Spinal cord (tissue), 10 donors: ENCODE data around the gene GPHN. TPM values are rescaled to one million over a fixed set of nuclear protein-coding genes. Genes with fewer than 3 reads are reported as not detected.

Source experiments
- DNase-seq, 6 donors: peaks; one replicate each; pipeline versions ENCODE4 v3.0.0 to v3.0.0-alpha.2; 2013 to 2015; ENCODE audit warnings: low spot score in 6 of 6, low read depth in 4 of 6
- H3K27ac ChIP-seq: one replicate; pipeline ENCODE4 v1.5.1; 2013; ENCODE audit warnings: low read depth, low read length, control low read depth
- H3K27me3 ChIP-seq: one replicate; pipeline ENCODE4 v1.6.1; 2013; ENCODE audit warnings: low read length; ENCODE audit not compliant: control insufficient read depth, insufficient read depth
- H3K36me3 ChIP-seq: one replicate; pipeline ENCODE4 v1.6.1; 2013; ENCODE audit warnings: low read length; ENCODE audit not compliant: control insufficient read depth, insufficient read depth
- H3K4me1 ChIP-seq: one replicate; pipeline ENCODE4 v1.6.1; 2013; ENCODE audit warnings: low read length; ENCODE audit not compliant: control insufficient read depth, insufficient read depth
- H3K4me3 ChIP-seq: one replicate; pipeline ENCODE4 v1.5.1; 2013; ENCODE audit warnings: low read depth, low read length, control low read depth
- H3K9me3 ChIP-seq: one replicate; pipeline ENCODE4 v1.6.1; 2013; ENCODE audit warnings: low read length; ENCODE audit not compliant: control insufficient read depth, insufficient read depth
- WGBS: methylation state at CpG from one replicate; pipeline ENCODE4 v1.1.5; 2013; ENCODE audit warnings: missing lambda C conversion rate; ENCODE audit not compliant: insufficient coverage; 5-methylcytosine and 5-hydroxymethylcytosine counted together
- polyA plus RNA-seq, 2 donors: library from polyadenylated mRNA; unstranded; fragments of 120-200 nt; gene quantifications; one replicate each; pipeline ENCODE4 v1.2.1, GENCODE V29; 2013; ENCODE audit not compliant: insufficient read length in 2 of 2
- total RNA-seq, 2 donors: library from RNA; depleted of rRNA in 1 of 2; stranded (reverse); fragments of 120-200 nt in 1 of 2; fragments of >200 nt in 1 of 2; gene quantifications; one replicate each; pipeline versions ENCODE4 v1.2.3 to v1.2.4, GENCODE V29; 2013 to 2014
- donor health status: healthy.

GPHN gene
- total and polyA plus RNA-seq, 4 donors = 38.5 to 115 (median 103) TPM

DNA sequence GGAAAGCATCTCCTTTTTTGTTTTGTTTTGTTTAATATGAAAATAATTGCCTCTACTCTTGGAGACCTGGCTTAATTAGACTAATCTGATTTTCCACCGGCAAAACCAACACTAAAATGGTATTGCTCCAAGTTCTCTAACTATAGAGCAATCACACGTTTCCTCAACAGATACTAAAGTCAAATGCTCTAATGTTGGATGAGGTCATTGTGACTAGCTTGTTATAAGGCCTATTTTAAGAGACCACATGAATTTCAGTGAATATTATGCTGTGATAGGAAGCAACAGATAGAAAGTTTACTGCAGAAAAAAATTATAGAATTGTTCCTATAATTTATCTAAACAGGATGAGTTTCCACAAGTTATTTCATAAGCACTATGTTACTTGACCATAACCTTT, 25.1 kb upstream of the GPHN start:
- Histone ChIP-seq H3K4me3 (no peak overlapping the region), H3K9me3 (no peaks in the 10 kb centered on the region), H3K27ac (no peak overlapping the region), H3K27me3 (no peaks in the 10 kb centered on the region), H3K36me3 (no peaks in the 10 kb centered on the region), H3K4me1 (no peaks in the 10 kb centered on the region)
- no CpG with 5 or more reads among the region's 2 CpGs for WGBS
- DNase-seq = no peak

DNA sequence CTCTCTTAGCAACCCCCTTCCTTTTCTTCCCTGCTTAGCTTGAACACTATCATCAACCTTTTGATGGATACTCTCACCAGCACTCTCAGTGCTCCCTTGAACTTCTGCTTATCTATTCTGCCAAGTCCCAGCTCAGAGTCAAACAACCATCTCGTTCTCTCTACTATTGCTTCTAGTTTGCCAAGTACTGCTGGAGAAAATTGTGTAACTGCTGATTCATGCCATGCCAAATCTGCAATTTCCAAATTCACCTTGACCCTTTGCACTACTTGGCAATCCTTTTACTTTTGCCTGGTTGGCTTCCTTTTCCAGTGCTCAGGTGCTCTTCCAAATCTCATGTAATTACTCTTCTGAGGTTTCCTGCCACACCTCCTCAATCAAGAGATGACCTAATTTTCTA, 24.6 kb upstream of the GPHN start:
- 57% methylated on average over 1 of the region's 1 CpG for WGBS
- DNase-seq = no peak
- no peaks in the 10 kb centered on the region for H3K4me1 ChIP-seq
- H3K27ac ChIP-seq = no peak overlapping the region
- no peaks in the 10 kb centered on the region for H3K27me3 ChIP-seq
- no peaks in the 10 kb centered on the region for H3K36me3 ChIP-seq
- H3K9me3 ChIP-seq = no peaks in the 10 kb centered on the region
- H3K4me3 ChIP-seq = no peak overlapping the region

DNA sequence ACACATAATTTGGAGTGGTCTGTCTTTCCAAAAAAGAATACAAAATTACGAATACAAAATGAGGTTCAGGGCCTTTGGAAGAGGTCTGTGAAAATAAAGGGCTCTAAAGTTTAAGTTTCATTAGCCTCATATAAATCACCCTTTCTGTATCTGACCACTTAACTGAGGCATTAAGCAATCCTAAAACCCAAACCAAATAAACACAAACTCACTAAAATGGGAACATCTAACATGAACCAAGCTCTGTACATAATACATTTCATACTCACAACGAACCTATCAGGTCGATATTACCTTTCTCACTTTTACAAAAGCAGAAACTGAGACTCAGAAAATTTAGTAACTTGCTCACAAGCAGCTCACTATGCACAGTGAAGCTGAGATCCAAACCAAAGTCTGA, 22.9 kb upstream of the GPHN start:
- WGBS = 100% methylated on average over 1 of the region's 3 CpGs
- Histone ChIP-seq H3K9me3 (no peaks in the 10 kb centered on the region), H3K4me1 (no peaks in the 10 kb centered on the region), H3K36me3 (no peaks in the 10 kb centered on the region), H3K4me3 (no peak overlapping the region), H3K27ac (no peak overlapping the region), H3K27me3 (no peaks in the 10 kb centered on the region)
- no peak for DNase-seq

DNA sequence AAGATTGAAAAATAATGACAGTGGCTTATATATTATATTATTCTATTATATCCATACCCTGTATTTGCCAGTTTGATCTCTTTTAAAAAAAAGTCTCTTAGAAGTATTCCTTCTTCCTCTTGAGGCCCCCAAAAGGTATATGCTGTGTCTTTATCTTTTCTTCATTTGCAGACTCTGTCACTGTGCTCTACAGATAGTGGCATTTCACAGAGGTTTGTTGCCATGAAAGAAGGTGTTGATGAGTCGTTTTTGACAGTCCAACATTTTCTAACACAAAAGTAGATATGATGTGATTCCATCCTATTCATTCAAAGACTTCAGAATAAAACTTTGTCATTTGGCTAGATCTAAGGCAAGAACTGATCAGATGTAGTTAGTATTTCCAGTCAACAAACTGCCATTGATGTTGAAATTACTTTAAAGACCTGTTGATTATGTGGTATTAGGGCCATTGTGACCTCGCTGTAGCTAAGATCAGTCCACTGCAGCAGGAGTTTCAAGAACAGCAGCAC, 22.0 kb upstream of the GPHN start, which contains the start of gene CCDC196:
Gene CCDC196 (plus strand): TSS at position 462 of the 512 bp plus-strand sequence. CDS start 132 bp downstream, outside the sequence.
- Histone ChIP-seq H3K4me1 (no peaks in the 10 kb centered on the region), H3K9me3 (no peaks in the 10 kb centered on the region), H3K4me3 (no peak within 1 kb of the TSS), H3K27ac (no peak within 1 kb of the TSS), H3K36me3 (no peaks in the 10 kb centered on the region), H3K27me3 (no peaks in the 10 kb centered on the region)
- no CpG with 5 or more reads among the region's 2 CpGs for WGBS
- no peak for DNase-seq

DNA sequence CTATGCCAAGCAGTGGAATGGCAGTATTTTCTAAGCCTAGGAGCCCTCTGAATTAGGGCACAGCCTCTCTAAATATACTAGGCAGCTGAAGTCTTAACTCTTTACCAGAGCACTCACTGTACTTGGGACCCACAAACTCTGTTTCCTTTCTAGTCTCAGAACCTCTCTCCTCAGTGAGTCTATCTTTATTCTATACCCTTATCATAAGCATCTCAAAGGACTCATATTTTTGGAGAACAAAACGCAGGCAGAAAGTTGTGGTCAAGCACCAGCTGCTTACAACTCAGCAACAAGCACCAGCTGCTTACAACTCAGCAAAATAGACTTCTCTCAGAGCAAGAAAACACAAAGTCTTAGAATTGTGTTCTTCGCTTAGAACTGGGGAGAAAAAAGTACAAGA, 20.8 kb upstream of the GPHN start:
- DNase-seq = peak in 1 of 6 donors; percentile 7
- H3K27me3 ChIP-seq = no peaks in the 10 kb centered on the region
- no peaks in the 10 kb centered on the region for H3K36me3 ChIP-seq
- no peaks in the 10 kb centered on the region for H3K4me1 ChIP-seq
- no CpG with 5 or more reads among the region's 2 CpGs for WGBS
- H3K4me3 ChIP-seq = no peak overlapping the region
- H3K27ac ChIP-seq = no peak overlapping the region
- H3K9me3 ChIP-seq = no peaks in the 10 kb centered on the region

DNA sequence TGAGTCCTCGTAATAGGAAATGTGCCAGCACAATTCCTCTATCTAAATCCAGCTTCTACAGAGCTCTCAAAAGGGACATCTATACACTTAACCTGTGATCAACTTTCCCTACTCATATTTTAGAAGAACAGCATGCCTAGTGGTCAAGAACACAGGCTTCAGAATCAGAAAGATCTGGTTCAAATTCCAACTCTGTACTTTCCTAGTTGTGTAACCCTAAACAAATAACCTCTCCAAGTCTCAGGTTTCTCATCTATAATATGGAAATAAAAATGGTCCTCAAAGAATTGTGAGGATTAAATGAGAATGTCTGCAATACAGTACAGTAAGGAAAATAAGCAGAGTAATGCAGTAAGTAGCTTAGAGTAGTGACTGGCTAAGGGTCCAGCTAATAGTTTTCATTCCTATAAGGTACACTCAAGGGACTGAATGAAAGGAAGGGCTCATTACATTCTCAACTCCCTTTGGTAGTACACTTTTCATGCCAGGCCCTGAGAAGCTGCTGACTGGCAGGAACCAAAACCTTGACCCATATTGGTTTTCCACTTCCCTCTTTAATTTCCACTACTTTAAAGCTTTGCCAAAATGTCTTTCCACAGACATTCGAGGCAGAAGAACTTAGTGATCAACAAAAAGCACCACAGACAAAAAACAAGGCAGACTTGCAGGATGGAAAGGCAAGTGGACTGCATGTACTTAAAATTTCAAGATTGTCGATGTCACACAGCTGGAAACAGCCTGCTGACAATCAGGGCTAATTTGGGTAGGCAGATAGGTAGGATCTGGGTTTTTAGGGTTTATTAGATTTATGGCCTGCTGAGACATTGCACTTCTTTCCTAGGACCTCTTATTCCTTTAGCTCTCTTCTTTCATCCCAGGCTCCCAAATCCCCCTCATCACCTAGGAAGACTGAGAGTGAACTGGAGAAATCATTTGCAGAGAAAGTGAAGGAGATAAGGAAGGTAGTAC, 17.5 kb upstream of the GPHN start:
- H3K9me3 ChIP-seq = no peaks in the 10 kb centered on the region
- no peaks in the 10 kb centered on the region for H3K36me3 ChIP-seq
- no peak for DNase-seq
- 93% methylated on average over 2 of the region's 3 CpGs for WGBS
- H3K4me1 ChIP-seq = no peaks in the 10 kb centered on the region
- H3K4me3 ChIP-seq = no peak overlapping the region
- no peaks in the 10 kb centered on the region for H3K27me3 ChIP-seq
- H3K27ac ChIP-seq = no peak overlapping the region

DNA sequence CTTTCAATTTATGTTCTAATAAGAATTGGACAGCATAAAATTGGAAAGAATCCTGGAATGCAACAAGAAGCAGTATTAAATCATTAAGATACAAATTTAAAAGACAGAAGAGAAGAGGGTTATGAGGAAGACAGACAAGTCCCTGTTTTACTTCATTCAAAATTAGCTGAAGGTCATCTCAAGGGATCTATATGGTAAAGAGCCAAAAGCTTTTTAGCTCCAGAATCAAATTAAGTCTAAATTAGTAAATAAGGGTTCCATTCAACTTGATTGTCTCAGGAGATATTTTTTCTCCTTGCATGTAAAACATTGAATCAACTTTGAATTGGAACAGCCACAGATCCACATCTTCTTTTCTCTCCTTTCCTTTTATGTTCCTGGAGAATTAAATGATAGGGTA, 14.2 kb upstream of the GPHN start:
- H3K4me3 ChIP-seq = no peak overlapping the region
- no peak overlapping the region for H3K27ac ChIP-seq
- H3K36me3 ChIP-seq = no peaks in the 10 kb centered on the region
- H3K27me3 ChIP-seq = no peaks in the 10 kb centered on the region
- peak in 1 of 6 donors; percentile 53 for DNase-seq
- no peaks in the 10 kb centered on the region for H3K4me1 ChIP-seq
- H3K9me3 ChIP-seq = no peaks in the 10 kb centered on the region

DNA sequence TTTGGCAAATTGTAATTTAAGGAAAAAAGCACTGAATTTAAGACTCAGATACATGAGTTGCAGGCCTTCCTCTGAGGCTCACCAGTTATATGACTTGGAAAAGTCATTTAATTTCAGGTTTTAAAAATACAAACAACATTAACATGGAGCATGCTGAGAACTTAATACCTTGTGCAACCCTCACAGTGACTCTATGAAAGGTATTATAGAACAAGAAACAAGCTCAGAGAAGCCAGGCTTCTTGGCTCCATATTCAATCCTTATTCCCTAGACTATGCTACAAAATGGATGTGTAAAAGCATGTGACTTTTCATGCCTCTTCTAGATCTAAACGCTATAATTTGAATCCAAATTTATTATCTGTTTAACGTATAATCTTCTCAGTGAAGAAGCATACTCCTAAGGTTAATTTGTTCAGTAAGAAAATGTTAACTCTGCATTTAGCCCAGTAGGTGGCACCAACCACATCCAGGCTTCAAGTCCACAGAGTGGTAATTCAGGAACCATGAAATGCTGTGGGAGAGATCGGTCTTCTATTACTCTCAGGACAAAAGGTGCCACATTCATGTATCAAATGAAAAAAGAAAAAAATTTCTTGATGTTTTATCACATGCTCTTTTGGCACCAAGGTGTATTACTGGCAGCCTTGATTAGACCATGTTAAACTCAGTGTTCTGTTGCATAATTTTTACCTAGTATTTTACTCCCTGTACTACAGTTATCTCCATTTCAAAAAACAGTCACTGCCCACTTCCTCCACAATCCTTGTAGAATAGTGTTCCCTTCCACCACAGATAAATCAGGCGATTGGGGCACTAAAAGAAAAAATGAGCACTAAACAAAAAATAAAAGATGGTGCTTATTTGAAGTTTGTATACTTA, 12.5 kb upstream of the GPHN start:
- Histone ChIP-seq H3K4me1 (no peaks in the 10 kb centered on the region), H3K9me3 (no peaks in the 10 kb centered on the region), H3K36me3 (no peaks in the 10 kb centered on the region), H3K27ac (no peak overlapping the region), H3K4me3 (no peak overlapping the region), H3K27me3 (no peaks in the 10 kb centered on the region)
- DNase-seq = peak in 5 of 6 donors; percentile 47 to 94 (median 67)
- WGBS = no CpG with 5 or more reads among the region's 4 CpGs

DNA sequence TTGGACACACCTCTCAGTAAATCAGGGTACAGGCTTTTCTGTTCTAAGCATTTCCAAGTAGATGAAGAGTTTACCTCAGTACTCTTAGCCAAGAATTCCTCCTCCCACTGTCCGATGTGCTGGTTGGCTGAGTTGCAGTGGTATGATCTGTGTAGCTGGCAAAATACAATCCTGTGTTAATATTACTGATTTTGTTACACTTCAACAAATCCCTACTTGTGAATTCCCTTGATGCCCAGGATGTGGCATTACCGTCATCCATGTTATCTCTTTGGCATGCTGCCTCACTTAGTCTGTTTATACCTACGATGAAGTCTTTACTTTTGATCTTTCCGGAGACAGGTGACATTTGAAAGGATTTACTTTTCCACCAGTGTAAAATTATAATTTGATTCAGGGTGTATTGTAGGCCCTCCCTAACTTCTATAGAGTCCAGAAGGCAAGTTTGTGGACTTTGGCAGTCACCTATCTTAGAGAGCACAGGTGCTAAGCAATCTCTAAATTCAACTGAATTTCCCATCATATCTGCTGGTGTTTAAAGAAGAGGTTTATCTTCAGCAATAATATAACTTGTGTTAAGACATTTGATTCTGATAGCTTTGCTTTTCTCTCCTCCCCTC, 11.6 kb upstream of the GPHN start:
- Histone ChIP-seq H3K27me3 (no peaks in the 10 kb centered on the region), H3K4me3 (no peak overlapping the region), H3K4me1 (no peaks in the 10 kb centered on the region), H3K27ac (no peak overlapping the region), H3K9me3 (no peaks in the 10 kb centered on the region), H3K36me3 (no peaks in the 10 kb centered on the region)
- no peak for DNase-seq
- WGBS = 80% methylated on average over 1 of the region's 4 CpGs
